SK-N-MC (cell line): ENCODE results near the gene FARP2.
"Not testable (repeated sequence)": the region's sequence is repeated elsewhere in the genome, so short reads cannot be mapped to it uniquely, and the experiment has no call there.

ENCODE experiments used
- DNase-seq: peaks from one replicate; pipeline ENCODE4 v3.0.0-alpha.2; 2011; ENCODE audit warnings: low read depth, low spot score
- H3K27ac ChIP-seq: fragments of 200-600 bp; sonication (generic); 2 replicates; pipeline ENCODE4 v1.5.1; 2016; ENCODE audit warnings: mixed run types
- H3K36me3 ChIP-seq: fragments of 200-600 bp; sonication (generic); 2 replicates; pipeline ENCODE4 v1.6.1; 2017; ENCODE audit warnings: antibody characterized with exemption, low read length, mixed read lengths; ENCODE audit not compliant: insufficient read depth
- H3K4me3 ChIP-seq: fragments of 200-600 bp; sonication (generic); 2 replicates; pipeline ENCODE4 v1.5.1; 2016
- H3K9ac ChIP-seq: fragments of 200-600 bp; sonication (generic); 2 replicates; pipeline ENCODE4 v1.8.0; 2017; ENCODE audit warnings: mixed run types, mixed read lengths; ENCODE audit not compliant: insufficient read length
- H3K9me3 ChIP-seq: fragments of 200-600 bp; sonication (generic); 2 replicates; pipeline ENCODE4 v1.6.1; 2017; ENCODE audit warnings: low read depth, mild to moderate bottlenecking, antibody characterized with exemption, low read length, moderate library complexity, mixed read lengths
- EZH2 ChIP-seq: fragments of 200-600 bp; sonication (generic); IDR thresholded peaks from one replicate; pipeline ENCODE4 v1.6.1; 2017; ENCODE audit warnings: antibody characterized with exemption
- FOXP2 ChIP-seq: optimal IDR thresholded peaks from 2 replicates; pipeline ENCODE3; 2011; ENCODE audit warnings: mild to moderate bottlenecking, moderate library complexity; ENCODE audit not compliant: insufficient read depth; ENCODE audit errors: extremely low read length, control extremely low read depth
- POLR2AphosphoS5 ChIP-seq: IDR thresholded peaks from 2 replicates; pipeline ENCODE4 v1.6.1; 2012; ENCODE audit warnings: mild to moderate bottlenecking, low read depth, low read length, borderline replicate concordance

Gene FARP2

GRCh38 chr2:241443486-241444223, 87.6 kb downstream of the FARP2 start:
- DNase-seq: peak; percentile 40

GRCh38 chr2:241445426-241445825, 89.3 kb downstream of the FARP2 start:
- Histone ChIP-seq H3K36me3 (peaks cover 9% of the 10 kb centered on the region; the same call in 1 of the 2 replicates), H3K4me3 (no peak overlapping the region), H3K9ac (no peak overlapping the region), H3K9me3 (no peaks in the 10 kb centered on the region), H3K27ac (peak overlapping the region; percentile 31; the same call in 1 of the 2 replicates)
- DNase-seq: peak; percentile 32
- no peak for TF ChIP-seq FOXP2
- no peak for TF ChIP-seq POLR2AphosphoS5
- no peak for TF ChIP-seq EZH2

More at GRCh38 chr2:241443486-241444223, 87.6 kb downstream of the FARP2 start:
- TF ChIP-seq EZH2: no peak
- TF ChIP-seq POLR2AphosphoS5: no peak
- no peak for TF ChIP-seq FOXP2
- H3K4me3 ChIP-seq: no peak overlapping the region
- H3K9me3 ChIP-seq: no peaks in the 10 kb centered on the region
- peaks cover 9% of the 10 kb centered on the region; the same call in 1 of the 2 replicates for H3K36me3 ChIP-seq
- no peak overlapping the region for H3K27ac ChIP-seq
- H3K9ac ChIP-seq: no peak overlapping the region

- not testable (repeated sequence) for H3K36me3 ChIP-seq, H3K4me3 ChIP-seq, H3K27ac ChIP-seq, H3K9ac ChIP-seq, H3K9me3 ChIP-seq, DNase-seq
Observed at GRCh38 chr2:241450092-241450491, 94.0 kb downstream of the FARP2 start.

DNA sequence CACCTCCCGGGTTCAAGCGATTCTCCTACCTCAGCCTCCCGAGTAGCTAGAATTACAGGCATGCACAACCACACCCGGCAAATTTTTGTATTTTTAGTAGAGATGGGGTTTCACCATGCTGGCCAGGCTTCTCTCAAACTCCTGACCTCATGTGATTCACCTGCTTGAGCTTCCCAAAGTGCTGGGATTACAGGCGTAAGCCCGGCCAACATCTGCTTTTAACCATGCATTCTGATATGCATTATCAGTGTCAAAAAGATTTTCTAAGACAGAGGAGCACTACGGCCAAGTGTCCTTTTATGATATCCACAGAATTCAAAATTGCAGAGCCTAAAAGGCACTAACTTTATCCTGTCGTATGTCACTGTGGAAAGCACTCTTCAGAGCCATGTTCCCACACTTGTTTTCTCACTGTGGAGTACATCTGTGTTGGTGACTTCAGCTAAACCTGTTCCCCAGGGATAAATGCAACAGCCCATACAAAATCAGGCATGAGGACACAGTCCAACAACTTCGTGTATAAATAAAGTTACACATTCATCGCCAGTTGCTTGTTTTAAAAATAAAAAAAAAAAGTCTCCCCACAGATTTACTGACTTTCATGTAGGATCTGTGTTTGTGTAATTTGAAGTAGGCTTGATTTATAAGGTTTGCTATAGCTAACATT, 95.9 kb downstream of the FARP2 start:
- no peak for DNase-seq
- Histone ChIP-seq H3K4me3 (no peak overlapping the region), H3K9me3 (no peaks in the 10 kb centered on the region), H3K36me3 (no peaks in the 10 kb centered on the region), H3K27ac (no peak overlapping the region), H3K9ac (no peak overlapping the region)
- TF ChIP-seq FOXP2: no peak
- TF ChIP-seq POLR2AphosphoS5: no peak
- no peak for TF ChIP-seq EZH2

DNA sequence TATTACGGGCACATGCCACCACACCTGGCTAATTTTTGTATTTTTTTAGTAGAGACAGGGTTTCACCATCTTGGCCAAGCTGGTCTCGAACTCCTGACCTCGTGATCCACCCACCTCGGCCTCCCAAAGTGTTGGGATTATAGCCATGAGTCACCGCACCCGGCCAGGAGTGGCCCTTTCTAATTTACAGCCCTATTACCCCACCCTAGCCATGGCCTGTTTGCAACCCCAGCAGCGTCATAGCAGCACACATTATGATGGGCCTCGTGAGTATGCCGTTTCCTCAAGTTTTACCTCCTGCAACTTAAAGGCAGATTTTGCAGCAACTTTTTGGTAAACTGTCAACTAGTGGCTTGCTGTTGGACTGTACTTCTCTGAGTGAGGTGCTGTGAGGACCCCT, 97.8 kb downstream of the FARP2 start:
- H3K27ac ChIP-seq, H3K9me3 ChIP-seq, H3K9ac ChIP-seq, H3K36me3 ChIP-seq, DNase-seq, H3K4me3 ChIP-seq: not testable (repeated sequence)

DNA sequence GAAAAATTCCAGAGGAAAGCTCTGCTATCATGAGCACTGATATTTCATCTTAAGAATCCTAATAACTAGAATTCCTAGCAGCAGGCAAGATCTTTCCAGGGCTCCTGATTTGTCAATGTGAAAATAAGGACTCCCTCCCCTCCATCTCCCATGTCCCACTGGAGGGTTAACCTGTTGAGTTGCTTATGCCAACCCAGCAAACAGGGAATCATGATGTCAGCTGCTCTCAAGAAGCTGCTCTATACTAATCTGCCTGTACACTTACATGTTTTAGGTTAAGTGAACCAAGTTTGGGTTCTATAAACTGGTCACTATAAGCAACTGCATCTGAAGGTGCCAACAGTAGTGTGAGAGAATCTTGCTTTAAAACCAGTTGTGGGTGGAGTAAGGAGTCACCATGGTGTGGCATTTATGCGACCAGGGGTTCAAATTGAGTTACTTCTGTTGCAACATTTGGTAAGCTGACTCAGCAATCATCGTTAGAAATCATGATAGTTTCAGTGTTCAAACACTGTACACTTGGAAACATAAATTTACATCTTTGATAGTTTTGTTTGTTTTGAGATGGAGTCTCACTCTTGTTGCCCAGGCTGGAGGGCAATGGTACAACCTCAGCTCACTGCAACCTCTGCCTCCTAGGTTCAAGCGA, 98.9 kb downstream of the FARP2 start:
- H3K9ac ChIP-seq: no peak overlapping the region
- DNase-seq: no peak
- no peaks in the 10 kb centered on the region for H3K36me3 ChIP-seq
- TF ChIP-seq FOXP2: no peak
- H3K27ac ChIP-seq: no peak overlapping the region
- no peaks in the 10 kb centered on the region for H3K9me3 ChIP-seq
- H3K4me3 ChIP-seq: no peak overlapping the region

DNA sequence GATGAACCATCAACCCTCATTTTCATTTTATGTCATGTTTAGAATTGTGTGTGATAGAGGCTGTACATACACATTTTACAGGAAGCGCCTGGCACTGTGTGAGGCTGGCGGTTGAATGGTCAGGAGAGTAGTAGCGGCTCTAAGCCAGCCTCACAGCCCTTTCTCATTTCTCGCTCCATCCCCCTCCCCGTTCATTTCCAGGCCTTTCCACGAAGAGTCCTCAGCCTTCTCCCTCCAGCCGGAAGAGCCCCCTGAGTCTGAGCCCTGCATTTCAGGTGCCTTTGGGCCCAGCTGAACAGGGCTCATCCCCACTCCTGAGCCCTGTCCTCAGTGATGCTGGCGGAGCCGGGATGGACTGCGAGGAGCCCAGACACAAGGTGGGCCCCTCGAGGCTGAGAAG, 100.5 kb downstream of the FARP2 start:
- TF ChIP-seq POLR2AphosphoS5 (no peak), FOXP2 (no peak), EZH2 (no peak)
- Histone ChIP-seq H3K36me3 (no peaks in the 10 kb centered on the region), H3K9me3 (no peaks in the 10 kb centered on the region), H3K4me3 (no peak overlapping the region), H3K9ac (no peak overlapping the region), H3K27ac (no peak overlapping the region)
- DNase-seq: no peak

GRCh38 chr2:241458687-241459086, 102.6 kb downstream of the FARP2 start:
- no peak overlapping the region for H3K4me3 ChIP-seq
- no peaks in the 10 kb centered on the region for H3K9me3 ChIP-seq
- no peak overlapping the region for H3K27ac ChIP-seq
- no peak for DNase-seq
- no peaks in the 10 kb centered on the region for H3K36me3 ChIP-seq
- TF ChIP-seq FOXP2 (no peak), POLR2AphosphoS5 (no peak), EZH2 (no peak)
- H3K9ac ChIP-seq: no peak overlapping the region

GRCh38 chr2:241459520-241459919, 103.4 kb downstream of the FARP2 start:
- Histone ChIP-seq H3K4me3 (no peak overlapping the region), H3K36me3 (no peaks in the 10 kb centered on the region), H3K9ac (no peak overlapping the region), H3K27ac (no peak overlapping the region), H3K9me3 (no peaks in the 10 kb centered on the region)
- no peak for DNase-seq
- TF ChIP-seq EZH2: no peak
- no peak for TF ChIP-seq FOXP2
- no peak for TF ChIP-seq POLR2AphosphoS5
